CD4-positive, alpha-beta T cell treated with Interferon alpha-2 for 1 hour (primary cell): Measurements from ENCODE around the gene ACIN1.

Source experiments
- DNase-seq, 2 donors: peaks; one replicate each; pipeline ENCODE4 v3.0.0-alpha.2; 2020 to 2022

ACIN1 gene

DNA sequence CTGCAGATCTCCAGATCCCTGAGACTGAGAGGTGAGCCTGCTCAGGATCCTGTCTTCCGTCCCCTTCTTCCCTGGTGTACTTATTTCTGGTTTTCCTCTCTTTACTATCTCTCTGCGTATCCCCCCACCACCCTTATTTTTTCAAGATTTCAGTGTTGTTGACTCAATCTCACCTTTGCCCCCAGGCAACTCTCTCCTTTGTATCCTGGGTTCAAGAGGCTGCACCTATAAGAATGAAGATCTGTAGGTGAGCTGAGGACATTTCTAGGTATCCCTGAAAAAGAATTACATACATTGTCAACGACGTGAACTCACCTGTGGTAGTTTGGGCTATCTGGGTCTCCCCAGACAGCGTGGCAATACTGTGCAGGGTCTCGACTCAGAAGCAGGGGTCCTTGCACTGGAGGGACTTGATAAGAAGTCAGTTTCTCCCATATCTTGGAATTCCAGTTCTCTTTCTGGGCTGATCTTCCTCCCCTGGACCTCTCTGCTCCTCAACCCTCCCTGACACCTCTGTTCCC, 9.2 kb upstream of the ACIN1 start:
- DNase-seq, result no peak

DNA sequence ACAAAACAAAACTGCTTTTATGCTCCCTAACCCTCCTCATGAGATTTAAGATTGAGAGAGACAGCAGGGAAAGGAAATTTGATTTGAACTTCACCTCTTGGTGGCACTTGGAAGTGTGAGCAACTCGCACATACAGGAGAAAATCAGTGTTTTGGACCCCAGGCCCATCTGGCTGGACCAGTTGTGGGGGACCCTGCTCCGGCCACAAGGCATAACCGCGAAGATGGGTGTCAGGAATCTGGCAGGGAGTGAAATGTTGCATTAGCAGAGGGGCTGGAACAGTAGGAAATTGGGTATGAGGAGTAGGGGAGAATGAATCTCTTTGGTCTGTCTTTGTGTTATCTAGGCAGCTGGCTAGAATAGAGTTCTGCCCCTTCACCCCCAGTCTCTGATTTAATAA, 8.6 kb upstream of the ACIN1 start:
- no peak for DNase-seq

DNA sequence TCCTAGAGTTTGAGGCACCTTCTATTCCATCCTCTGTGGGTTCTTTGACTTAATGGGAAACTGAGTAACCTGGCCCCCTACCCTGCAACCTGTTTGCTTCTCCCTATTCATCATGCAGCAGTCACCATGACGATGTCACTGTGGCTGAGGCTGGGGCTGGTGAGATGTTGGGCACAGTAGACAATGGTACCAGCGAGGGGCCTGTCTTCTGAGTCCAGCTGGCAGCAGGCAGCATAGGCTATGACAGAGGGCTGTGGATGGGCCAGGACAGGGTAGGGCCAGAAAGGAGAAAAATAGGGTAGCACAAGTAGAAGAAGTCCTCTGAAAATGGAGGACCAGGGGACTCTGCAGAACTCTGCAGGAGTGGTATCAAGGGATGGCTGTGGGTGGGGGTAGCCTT, 7.9 kb upstream of the ACIN1 start:
- no peak for DNase-seq

DNA sequence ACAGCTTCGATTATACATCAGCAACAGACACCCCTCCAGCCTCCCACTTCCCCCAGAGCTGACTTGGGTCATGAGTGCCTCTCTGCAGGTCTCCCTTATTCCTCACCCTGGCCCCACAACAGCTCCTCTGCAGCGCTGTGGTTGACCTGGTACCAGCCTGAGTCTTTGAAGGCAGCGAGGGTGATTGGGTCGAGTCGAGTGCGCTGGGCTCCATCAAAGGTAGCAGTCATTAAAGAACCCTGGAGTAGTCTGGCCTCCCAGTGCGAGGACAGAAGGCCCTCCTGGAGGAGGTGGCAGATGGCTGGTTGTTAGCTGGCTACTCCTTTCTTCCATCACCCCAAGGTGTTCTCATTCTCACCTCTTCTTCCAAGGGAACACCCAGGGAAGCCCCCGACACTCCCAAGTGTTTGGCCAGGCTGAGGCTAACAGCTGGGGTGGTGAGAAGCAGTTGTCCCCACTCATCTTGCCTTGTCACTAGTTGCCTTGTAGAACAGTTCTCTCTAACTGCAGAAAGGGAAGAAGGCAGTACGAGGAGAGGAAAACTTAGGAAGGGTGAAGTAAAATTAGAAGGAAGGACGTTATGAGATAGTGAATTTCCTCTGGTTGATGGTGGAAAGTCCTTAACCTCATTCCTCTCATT, 7.2 kb upstream of the ACIN1 start:
- DNase-seq, result no peak

DNA sequence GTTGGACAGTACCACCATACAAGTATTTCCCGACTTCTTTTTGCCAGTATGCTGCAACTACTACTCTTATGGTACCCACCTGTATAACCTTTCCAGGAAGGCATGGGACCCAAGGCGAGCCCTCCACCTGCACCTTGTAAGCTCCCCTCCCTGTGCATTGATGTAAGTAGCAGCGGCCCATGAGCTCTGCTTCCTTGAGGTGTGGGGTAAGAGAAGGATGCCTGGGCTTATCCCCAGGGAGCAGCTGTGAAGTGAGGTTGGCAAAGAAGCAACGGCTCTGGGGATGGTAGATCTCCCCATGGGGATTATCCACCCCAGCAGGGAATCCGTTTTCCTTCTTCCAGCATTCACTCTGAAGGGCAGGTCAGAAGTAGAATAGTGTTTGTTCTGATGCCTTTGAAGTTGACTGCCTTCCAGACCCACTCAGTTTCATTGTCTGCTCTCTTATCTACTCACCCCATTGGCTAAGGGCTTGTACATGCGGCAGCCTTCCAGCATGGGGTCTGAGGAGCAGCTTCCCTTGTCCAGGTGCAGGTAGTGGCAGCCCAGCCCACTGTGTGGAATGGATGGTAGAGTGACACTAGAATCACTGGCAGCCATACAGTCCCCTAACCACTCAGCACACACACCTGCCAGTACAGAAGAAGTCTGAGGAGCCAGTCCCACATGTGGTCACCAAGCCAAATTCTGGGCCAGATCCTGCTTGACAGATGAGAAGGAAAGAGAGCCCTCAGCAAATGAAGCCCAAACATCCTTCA, 6.5 kb upstream of the ACIN1 start:
- no peak for DNase-seq

DNA sequence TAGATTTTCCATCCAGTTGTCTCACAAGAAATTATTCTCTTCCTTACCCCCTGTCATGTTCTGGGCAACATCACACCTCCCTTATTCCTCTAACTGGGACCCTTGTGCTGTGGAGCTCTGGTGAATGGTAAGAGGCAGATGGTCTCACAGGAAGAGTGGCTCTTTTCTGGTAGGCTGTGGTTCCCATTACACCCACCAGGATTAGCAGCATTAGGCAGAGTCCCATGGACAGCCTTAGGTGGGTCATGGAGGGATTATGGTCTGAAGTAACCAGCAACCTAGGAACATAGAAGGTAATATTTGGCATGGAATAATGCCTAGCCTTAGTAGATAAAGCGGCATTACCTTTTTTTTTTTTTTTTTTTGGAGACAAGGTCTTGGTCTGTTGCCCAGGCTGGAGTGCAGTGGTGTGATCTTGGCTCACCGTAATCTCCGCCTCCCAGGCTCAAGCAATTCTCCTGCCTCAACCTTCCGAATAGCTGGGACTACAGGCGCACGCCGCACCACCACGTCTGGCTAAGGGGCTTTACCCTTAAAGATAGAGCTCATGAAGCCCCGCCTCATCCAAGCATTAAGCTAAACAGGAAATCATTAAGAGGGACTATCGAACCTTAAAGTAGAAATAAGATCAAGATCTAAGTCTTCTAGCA, 4.4 kb upstream of the ACIN1 start:
- DNase-seq, result no peak

DNA sequence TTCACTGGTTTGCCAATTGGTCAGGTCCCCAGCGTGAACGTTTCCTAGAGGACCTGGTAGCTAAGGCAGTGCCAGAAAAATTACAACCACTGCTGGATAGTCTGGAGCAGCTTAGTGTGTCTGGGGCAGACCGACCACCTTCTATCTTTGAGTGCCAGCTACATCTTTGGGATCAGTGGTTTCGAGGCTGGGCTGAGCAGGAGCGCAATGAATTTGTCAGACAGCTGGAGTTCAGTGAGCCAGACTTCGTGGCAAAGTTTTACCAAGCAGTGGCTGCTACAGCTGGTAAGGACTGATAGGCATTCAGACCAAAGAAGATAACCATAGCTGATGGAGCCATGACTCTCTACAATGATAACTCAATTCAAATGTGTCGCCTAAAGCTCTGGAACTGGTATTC, 2.9 kb upstream of the ACIN1 start:
- no peak for DNase-seq

DNA sequence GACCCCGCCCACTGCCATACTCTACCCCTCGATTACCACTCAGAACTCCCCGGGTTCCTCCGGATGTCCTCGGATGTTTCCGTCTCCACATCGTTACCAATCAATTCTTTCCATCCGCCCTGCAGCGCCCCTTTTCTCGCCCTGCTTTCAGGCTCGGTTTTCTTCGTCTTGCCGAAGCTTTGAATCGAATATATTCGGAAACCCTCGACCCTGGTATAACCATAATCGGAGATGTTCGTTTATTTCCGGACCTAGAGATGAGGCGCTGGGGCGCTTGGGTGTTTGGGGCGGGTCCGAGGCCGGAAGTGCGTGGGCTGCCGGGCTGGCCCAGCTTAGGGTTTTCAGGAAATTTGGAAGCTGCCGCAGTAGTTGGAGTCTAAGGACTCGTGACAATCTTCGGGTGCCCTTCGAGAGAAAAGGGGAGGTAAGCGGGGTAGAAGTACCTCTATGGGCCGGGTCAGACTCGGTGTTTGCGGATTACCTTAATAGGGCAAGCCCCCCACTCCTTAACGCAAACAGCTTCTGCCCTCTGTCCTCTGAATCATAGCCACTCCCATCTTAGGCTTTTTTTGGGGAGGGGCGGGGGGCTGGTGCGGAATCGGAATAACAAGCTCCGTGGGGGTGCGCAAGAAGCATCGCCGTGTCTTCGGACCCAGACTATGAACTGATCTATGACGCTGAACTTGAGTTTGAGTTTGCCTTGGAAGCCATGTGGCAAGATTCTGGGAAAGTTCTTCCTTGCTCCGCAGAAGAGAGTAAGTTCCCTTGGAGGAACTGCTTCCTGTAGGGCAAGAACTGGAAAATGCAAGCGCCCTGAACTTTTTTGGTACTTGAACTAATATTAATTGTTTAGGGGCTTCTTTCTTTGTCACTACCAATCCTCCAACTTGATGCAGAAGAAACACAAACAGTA, 516 bp upstream of the ACIN1 start, which contains the start of gene C14orf119:
C14orf119 (plus strand) TSS at position 310 of the 913 bp plus-strand sequence. CDS start 2,154 bp downstream, outside the sequence.
- DNase-seq, result peak; percentile 100

DNA sequence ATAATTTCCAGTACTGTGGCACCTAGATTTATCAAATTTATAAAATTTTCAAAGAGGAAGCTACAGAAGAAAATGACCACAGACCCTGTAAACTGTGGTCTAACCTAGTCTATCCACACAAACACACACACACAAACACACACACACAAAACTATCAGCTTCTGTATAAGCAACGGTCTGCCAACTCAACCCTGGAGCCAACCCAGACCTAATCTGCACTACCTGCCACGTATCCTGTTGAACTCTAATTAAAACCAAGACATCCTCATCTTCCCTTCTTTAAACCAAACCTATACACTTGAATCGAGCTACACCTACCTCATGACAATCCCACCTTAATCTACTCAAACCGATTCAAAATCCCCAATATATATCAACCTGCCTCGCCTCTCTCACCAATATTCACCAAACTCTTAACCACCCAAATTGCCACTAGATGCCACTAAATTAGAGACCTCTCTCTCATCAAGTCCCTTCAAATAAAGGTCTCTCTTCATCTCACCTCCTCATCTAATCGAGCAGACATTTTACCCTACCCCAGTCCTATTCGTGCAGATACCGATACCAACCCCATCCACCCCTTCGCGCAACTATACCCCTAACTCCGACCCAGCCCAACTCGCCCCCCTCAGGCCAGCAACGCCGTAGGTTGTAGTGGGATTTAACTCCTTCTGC, 808 bp downstream of the ACIN1 start:
- DNase-seq, result peak in 1 of 2 donors; percentile 84

DNA sequence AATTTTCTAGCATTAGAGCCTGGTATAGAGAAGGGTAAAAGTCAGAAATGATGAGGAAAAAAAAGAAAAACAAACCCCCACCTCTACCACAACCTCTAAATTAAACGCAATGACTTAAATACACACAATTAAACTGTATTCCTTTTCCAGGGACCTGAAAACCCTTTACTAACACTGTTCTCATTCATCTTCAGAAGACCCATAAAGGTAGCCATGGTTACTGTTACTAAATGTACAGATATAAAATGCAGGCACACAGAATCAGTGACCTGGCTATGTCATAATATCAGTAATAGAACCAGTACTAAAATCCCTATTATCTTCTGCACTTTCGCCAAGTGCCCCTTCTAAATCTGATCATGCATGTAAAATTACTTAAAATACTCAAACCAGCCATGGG, 1.4 kb downstream of the ACIN1 start:
- no peak for DNase-seq

DNA sequence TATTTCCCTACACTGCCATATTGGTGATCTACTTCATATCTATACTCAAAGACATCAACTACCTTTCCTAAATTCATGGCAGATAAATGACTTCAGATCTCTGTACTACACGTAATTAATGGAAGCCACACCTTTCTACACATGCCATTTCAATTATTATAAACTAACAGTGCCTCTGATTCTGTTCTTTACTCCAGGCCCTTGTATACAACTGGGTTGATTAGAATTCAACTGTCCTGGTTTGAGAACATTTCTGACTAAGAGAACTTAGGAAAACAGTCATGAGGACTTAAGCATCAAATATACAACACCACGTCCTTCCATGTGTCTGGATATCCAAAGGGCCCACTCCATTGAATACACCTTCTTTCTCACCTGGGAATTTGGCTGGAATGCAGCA, 1.8 kb downstream of the ACIN1 start:
- no peak for DNase-seq

DNA sequence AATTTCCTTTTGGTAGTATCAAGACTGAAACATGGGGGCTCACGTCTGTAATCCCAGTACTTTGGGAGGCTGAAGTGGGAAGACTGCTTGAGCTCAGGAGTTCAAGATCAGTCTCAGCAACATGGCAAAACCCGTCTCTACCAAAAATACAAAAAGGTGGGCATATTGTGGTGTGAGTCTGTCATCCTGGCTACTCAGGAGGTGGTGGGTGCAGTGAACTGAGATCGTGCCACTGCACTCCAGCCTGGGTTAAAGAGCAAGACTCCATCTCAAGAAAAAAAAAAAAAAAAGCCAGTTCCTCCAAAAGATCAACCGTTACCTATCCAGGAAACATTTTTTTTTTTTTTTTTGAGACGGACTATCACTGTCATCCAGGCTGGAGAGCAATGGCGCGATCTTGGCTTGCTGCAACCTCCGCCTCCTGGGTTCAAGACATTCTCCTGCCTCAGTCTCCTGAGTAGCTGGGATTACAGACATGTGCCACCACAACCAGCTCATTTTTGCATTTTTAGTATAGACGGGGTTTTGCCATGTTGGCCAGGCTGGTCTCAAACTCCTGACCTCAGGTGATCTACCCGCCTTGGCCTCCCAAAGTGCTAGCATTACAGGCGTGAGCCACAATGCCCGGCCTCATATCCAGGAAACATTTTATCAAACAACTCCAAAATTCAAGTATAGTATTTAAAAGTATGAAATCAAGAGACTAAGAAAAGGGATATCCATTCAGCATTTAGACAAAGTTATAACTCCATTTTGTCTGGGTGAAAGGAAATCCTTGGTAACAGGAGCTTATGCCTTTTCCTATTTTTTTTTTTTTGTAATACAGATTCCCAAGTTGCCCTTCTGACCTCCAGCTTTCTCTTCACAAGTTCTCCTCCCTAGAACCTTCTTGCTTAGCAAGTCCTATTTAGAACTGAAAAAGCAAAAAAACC, 3.4 kb downstream of the ACIN1 start:
- DNase-seq, result no peak

DNA sequence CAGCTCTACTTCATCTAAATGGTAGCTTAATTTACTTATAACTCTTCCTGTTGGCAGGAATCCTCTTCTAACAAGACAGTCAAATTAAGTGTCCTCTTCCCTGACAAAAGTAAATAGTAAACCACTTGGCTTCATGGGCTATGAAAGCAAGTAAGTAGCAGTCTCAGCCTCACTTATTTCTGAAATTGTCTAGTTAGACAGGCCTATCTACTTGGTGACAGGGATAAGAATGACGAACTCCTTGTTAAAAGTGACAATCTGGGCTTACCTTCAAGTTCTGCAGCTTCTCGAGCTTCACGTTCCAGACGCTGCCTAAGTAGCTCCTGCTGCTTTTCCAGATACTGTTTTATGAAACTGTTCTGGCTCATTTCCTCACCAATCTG, 4.7 kb downstream of the ACIN1 start:
- DNase-seq, result no peak

DNA sequence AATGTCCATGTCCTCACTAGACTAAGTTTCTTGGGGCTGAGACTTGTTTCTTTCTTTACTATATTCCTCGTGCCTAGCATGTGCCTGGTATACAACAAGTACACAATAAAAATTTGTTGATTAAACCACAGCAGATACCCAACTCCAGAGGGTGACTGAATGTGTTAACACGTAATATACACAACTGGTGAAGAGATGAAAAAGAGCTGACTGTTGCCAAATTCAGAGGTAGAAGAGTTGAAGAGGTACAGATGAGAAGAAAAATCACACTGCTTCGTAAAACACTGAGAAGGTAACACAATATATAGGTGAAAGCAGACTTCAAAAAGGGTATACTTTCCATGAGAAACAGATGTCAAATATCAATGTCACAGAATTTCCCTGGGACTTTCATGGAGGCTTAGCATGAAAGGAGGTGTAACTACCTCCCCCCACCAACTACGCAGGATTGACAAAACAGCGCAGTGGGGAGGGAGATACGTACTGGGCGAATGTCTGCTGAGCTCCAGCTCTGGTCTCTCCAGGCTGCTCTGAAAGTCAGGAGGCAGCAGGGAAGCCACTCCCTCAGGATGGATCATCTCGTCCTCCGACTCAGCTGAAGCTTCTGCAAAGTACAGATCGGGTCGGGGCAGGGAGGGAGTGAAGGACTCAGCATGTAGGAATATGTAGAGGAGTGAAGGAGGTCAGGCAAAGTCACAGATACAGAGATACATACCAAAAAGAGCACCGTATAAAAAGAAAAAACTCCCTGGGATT, 5.3 kb downstream of the ACIN1 start:
- DNase-seq, result no peak

DNA sequence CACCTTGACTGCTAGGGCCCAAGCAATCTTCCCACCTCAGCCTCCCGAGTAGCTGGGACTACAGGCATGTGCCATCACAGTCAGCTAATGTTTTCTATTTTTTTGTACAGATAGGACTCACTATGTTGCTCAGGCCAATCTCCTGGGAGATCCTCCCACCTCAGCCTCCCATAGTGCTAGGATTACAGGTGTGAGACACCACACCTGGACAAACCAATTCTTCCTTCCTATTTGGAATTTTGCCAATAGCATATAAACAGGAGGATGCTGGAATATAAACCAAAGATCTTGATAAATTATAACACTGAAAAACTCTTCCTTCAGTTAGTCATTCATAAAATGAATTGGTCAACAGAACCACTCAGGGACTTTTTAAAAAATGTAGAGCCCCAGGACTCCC, 8.4 kb downstream of the ACIN1 start:
- DNase-seq, result no peak

DNA sequence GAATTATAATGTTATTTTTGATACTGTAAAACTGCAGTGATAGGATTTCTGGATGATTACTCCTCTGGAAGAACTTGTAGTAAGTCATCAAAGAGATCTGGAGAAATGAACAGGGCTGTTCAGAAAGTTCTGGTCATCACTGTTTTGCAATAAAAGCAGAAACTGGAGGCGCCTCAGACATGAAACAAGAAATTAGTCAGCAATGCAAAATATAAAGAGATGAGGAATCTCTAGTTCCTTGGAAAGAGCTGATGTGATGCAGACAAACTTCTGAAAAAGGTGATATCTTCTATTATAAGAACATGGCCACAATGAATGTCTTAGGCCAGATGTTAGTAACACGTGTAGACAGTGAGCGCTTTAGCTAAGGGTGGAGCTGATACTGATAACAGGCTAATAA, 9.5 kb downstream of the ACIN1 start:
- no peak for DNase-seq

DNA sequence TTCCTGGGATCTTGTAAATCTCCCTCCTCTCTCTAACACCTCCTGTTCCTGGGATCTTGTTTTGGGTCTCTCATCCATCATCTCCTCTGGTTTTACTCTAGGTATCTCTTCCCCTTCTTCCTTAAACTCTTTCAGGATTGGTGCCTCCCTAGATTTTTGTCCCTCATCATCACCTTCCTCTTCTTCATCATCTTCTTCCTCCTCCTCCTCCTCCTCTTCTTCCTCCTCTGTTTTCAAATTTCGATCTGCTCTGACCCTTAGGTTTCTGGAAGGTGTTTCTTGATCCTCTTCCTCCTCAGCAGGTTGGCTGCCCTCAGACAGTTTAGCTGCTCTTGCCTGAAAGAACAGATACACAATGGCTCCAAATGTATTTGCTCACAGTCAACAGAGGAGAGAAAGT, 14.5 kb downstream of the ACIN1 start:
- no peak for DNase-seq

DNA sequence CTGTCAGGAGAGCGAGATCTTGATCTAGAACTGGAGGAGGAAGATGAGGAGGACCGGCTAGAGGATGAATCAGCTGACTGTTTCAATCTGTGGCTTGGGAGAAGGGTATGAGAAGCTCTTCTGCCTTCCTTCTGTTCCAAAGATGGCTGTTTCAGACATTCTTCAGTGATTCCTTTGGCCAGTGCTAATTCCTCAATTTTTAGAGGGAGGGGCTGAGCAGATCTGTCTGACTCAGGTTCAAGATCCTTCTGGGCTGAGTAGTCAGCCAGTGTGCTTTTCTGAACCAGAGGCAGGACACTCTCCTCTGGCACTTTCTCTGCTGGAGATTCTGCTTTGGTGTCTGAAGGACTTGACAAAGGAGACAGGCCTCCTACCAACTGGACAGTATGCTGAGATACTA, 15.2 kb downstream of the ACIN1 start:
- no peak for DNase-seq

DNA sequence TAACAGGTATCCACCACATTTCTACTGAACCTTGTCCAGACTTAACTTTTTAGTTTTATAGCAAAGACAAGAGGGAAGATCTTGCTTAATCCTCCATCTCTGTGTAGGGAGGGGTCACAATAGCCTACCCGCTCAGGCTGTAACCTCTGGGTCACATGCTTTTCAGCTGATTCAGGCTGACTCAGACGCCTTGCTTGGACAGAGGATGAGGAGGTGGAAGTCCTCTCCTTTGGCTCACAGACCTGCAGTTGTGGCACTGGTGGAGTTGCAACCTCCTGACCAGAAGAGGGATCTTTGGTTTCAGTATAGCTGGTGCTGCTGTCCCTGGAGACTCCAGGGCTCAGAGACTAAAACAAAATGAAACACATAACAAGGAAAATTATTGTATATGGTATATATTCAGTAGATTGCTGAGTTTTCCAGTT, 16.2 kb downstream of the ACIN1 start:
- DNase-seq, result peak in 1 of 2 donors; percentile 63

DNA sequence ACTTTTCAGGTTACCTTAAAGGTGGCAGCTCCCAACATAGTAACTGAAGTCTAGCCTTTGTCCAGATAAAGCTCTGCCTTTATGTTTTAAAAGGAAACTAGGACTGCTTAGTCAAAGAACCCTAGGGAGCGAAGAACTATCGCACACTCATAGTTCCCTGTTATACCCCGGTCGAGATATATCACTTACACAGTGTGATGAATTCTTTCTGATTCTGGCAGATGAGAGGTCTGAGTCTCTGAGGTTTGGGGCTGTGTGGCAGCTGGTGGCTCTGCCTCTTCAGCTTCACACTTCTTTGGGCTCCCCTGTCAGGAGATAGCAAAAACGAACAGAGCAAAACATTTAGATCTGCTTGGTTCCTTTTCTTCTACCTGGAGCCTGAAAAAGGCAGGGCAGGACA, 17.0 kb downstream of the ACIN1 start:
- no peak for DNase-seq
